ENCODE measurements around the gene CNIH3. TPM values are rescaled to one million over a fixed set of nuclear protein-coding genes. Genes with fewer than 3 reads are reported as not detected.

The CNIH3 gene
- total and polyA plus RNA-seq, 2 donors (not counting 3 experiments of a cell fraction or from before 2014, with no cell fraction given), result 1.3 to 2.5 TPM

- H2AFZ ChIP-seq (ENCODE audit: low read depth, low read length), result no peak overlapping the region
- intact Hi-C loops (cut with micrococcal nuclease) (no loop called here), dilution Hi-C loops (cut with MboI; ENCODE audit: extremely low pct_ligation_motif_present, low sequenced_read_pairs) (no loop called here)
- H3K27me3 ChIP-seq (ENCODE audit: control insufficient read depth in 2 of 2, insufficient read depth in 2 of 2, low read length in 2 of 2), result no peaks in the 10 kb centered on the region
- FAIRE-seq, result no peak
- H3K4me3 ChIP-seq (replicated peaks in 1 of 3; ENCODE audit: insufficient read depth in 1 of 3, low read depth in 1 of 3, low read length in 3 of 3), result no peak overlapping the region
- H3K4me2 ChIP-seq (ENCODE audit: insufficient read depth, low read length), result no peak overlapping the region
- no peaks in the 10 kb centered on the region for H3K79me2 ChIP-seq (ENCODE audit: control insufficient read depth, insufficient read depth, low read length)
- H3K27ac ChIP-seq (ENCODE audit: insufficient read depth, low read depth, low read length), result no peak overlapping the region
- H3K9me1 ChIP-seq (replicated peaks; ENCODE audit: control insufficient read depth, extremely low read depth, insufficient read depth, low read length), result no peaks in the 10 kb centered on the region
- no peaks in the 10 kb centered on the region for H4K20me1 ChIP-seq (replicated peaks; ENCODE audit: control insufficient read depth, extremely low read depth, insufficient read depth, low read length)
- no peaks in the 10 kb centered on the region for H3K36me3 ChIP-seq (ENCODE audit: control insufficient read depth in 2 of 2, extremely low read depth in 1 of 2, insufficient read depth in 2 of 2, low read length in 2 of 2)
- H3K4me1 ChIP-seq (ENCODE audit: control insufficient read depth, extremely low read depth, insufficient read depth, low read length), result no peaks in the 10 kb centered on the region
- no peak overlapping the region for H3K9ac ChIP-seq (replicated peaks; ENCODE audit: extremely low read depth, insufficient read depth, low read length)
- no peak for DNase-seq (ENCODE audit: low read depth, low spot score)
- no peaks in the 10 kb centered on the region for H3K9me3 ChIP-seq (replicated peaks; ENCODE audit: control insufficient read depth, insufficient read depth, low read length)
- POLR2A ChIA-PET, result no interaction called here
- no TSS peak for BruUV-seq (replicated peaks)
- TF ChIP-seq MYC (IDR thresholded peaks at IDR 0.05; ENCODE audit: low read depth, low read length) (no peak), JUN (IDR thresholded peaks at IDR 0.05; ENCODE audit: borderline replicate concordance, insufficient read depth, insufficient read length, low read depth) (no peak), POLR2AphosphoS5 (IDR thresholded peaks at IDR 0.05; ENCODE audit: insufficient read depth, low read depth, low read length) (no peak), POLR2A (IDR thresholded peaks at IDR 0.05; ENCODE audit: low read depth, low read length) (no peak), GATA2 (IDR thresholded peaks at IDR 0.05; ENCODE audit: insufficient read depth, insufficient read length, low read depth, low read length) (no peak)
- TF ChIP-seq, protein P1, sequence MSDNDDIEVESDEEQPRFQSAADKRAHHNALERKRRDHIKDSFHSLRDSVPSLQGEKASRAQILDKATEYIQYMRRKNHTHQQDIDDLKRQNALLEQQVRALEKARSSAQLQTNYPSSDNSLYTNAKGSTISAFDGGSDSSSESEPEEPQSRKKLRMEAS (IDR thresholded peaks at IDR 0.05; ENCODE audit: insufficient read depth, insufficient read length), result no peak
- CTCF ChIA-PET, result no interaction called here
Measured at GRCh38 chr1:224585051-224585450, 31.1 kb upstream of the CNIH3 start.

GRCh38 chr1:224587051-224587450, 29.1 kb upstream of the CNIH3 start:
- FAIRE-seq (no peak), DNase-seq (ENCODE audit: low read depth, low spot score) (no peak)
- dilution Hi-C loops (cut with MboI; ENCODE audit: extremely low pct_ligation_motif_present, low sequenced_read_pairs), result no loop called here
- no TSS peak for BruUV-seq (replicated peaks)
- no peaks in the 10 kb centered on the region for H3K9me1 ChIP-seq (replicated peaks; ENCODE audit: control insufficient read depth, extremely low read depth, insufficient read depth, low read length)
- CTCF ChIA-PET, result no interaction called here
- POLR2A ChIA-PET, result interaction anchor here (0.6 kb wide), 1 partner anchor 272 kb away, joined by 4 read pairs; no protein-coding TSS in a partner anchor
- H3K9ac ChIP-seq (replicated peaks; ENCODE audit: extremely low read depth, insufficient read depth, low read length), result no peak overlapping the region
- H3K79me2 ChIP-seq (ENCODE audit: control insufficient read depth, insufficient read depth, low read length), result no peaks in the 10 kb centered on the region
- intact Hi-C loops (cut with micrococcal nuclease), result no loop called here
- no peak for TF ChIP-seq POLR2A (IDR thresholded peaks at IDR 0.05; ENCODE audit: low read depth, low read length)
- TF ChIP-seq GATA2 (IDR thresholded peaks at IDR 0.05; ENCODE audit: insufficient read depth, insufficient read length, low read depth, low read length), result no peak
- TF ChIP-seq JUN (IDR thresholded peaks at IDR 0.05; ENCODE audit: borderline replicate concordance, insufficient read depth, insufficient read length, low read depth), result no peak
- no peak for TF ChIP-seq MYC (IDR thresholded peaks at IDR 0.05; ENCODE audit: low read depth, low read length)
- TF ChIP-seq EZH2 (IDR thresholded peaks at IDR 0.05; ENCODE audit: borderline replicate concordance, low read depth, low read length, severe bottlenecking), result no peak
- no peak for TF ChIP-seq FOS (IDR thresholded peaks at IDR 0.05; ENCODE audit: borderline replicate concordance, insufficient read depth, low read length)
- TF ChIP-seq, protein P1 (IDR thresholded peaks at IDR 0.05; ENCODE audit: insufficient read depth, insufficient read length), result no peak
- H4K20me1 ChIP-seq (replicated peaks; ENCODE audit: control insufficient read depth, extremely low read depth, insufficient read depth, low read length), result no peaks in the 10 kb centered on the region
- H3K4me1 ChIP-seq (ENCODE audit: control insufficient read depth, extremely low read depth, insufficient read depth, low read length), result no peaks in the 10 kb centered on the region
- no peak overlapping the region for H3K4me2 ChIP-seq (ENCODE audit: insufficient read depth, low read length)
- H3K27ac ChIP-seq (ENCODE audit: insufficient read depth, low read depth, low read length), result no peak overlapping the region
- H3K27me3 ChIP-seq (ENCODE audit: control insufficient read depth in 2 of 2, insufficient read depth in 2 of 2, low read length in 2 of 2), result no peaks in the 10 kb centered on the region
- no peak overlapping the region for H2AFZ ChIP-seq (ENCODE audit: low read depth, low read length)
- no peak overlapping the region for H3K4me3 ChIP-seq (replicated peaks in 1 of 3; ENCODE audit: insufficient read depth in 1 of 3, low read depth in 1 of 3, low read length in 3 of 3)
- no peaks in the 10 kb centered on the region for H3K9me3 ChIP-seq (replicated peaks; ENCODE audit: control insufficient read depth, insufficient read depth, low read length)
- no peaks in the 10 kb centered on the region for H3K36me3 ChIP-seq (ENCODE audit: control insufficient read depth in 2 of 2, extremely low read depth in 1 of 2, insufficient read depth in 2 of 2, low read length in 2 of 2)

All from endothelial cell of umbilical vein (primary cell).